Daoy (cell line): ENCODE measurements around the gene ALX3. TPM values are rescaled to one million over a fixed set of nuclear protein-coding genes. Genes with fewer than 3 reads are reported as not detected.

Experiments
- DNase-seq: peaks from one replicate; pipeline ENCODE4 v3.0.0-alpha.2; 2015; ENCODE audit warnings: low read depth
- total RNA-seq: library from RNA; depleted of rRNA; stranded (reverse); fragments of >200 nt; shearing (Covaris generic); gene quantifications from 2 replicates; pipeline ENCODE4 v1.2.3, GENCODE V29; 2014

ALX3 gene
- total RNA-seq, 1 experiment from 2014 or later, result not detected

GRCh38 chr1:110065841-110066240 is 4.6 kb downstream of the ALX3 start:
- peak; percentile 67 for DNase-seq

- no peak for DNase-seq
Observed at GRCh38 chr1:110064576-110065337, 5.7 kb downstream of the ALX3 start.

- DNase-seq, result no peak
Observed at GRCh38 chr1:110063781-110064180, 6.7 kb downstream of the ALX3 start.

GRCh38 chr1:110062612-110063011 is 7.9 kb downstream of the ALX3 start:
- DNase-seq, result no peak

GRCh38 chr1:110061341-110061740 is 9.1 kb downstream of the ALX3 start:
- DNase-seq, result no peak

GRCh38 chr1:110060662-110061060 is 9.8 kb downstream of the ALX3 start:
- no peak for DNase-seq

- DNase-seq, result peak; percentile 75
Observed at GRCh38 chr1:110060034-110060661, 10.3 kb downstream of the ALX3 start.

- DNase-seq, result no peak
Observed at GRCh38 chr1:110059133-110059863, 11.2 kb downstream of the ALX3 start.

GRCh38 chr1:110058591-110058990 is 11.9 kb downstream of the ALX3 start:
- DNase-seq, result no peak

- no peak for DNase-seq
Observed at GRCh38 chr1:110057963-110058518, 12.4 kb downstream of the ALX3 start.

- no peak for DNase-seq
Observed at GRCh38 chr1:110056776-110057175, 13.7 kb downstream of the ALX3 start.

- no peak for DNase-seq
Observed at GRCh38 chr1:110056285-110056683, 14.2 kb downstream of the ALX3 start.

- DNase-seq, result no peak
Observed at GRCh38 chr1:110055493-110056284, 14.8 kb downstream of the ALX3 start.

- peak; percentile 74 for DNase-seq
Observed at GRCh38 chr1:110053552-110054428, 16.7 kb downstream of the ALX3 start.

- DNase-seq, result no peak
Observed at GRCh38 chr1:110051262-110051648, 19.2 kb downstream of the ALX3 start.

- no peak for DNase-seq
Observed at GRCh38 chr1:110050602-110051261, 19.7 kb downstream of the ALX3 start.

GRCh38 chr1:110049801-110050601 is 20.5 kb downstream of the ALX3 start:
- no peak for DNase-seq

GRCh38 chr1:110048923-110049601 is 21.4 kb downstream of the ALX3 start:
- no peak for DNase-seq

- DNase-seq, result no peak
Observed at GRCh38 chr1:110048240-110048639, 22.2 kb downstream of the ALX3 start.
